ENCODE measurements around the gene TMEM245. TPM values are rescaled to one million over a fixed set of nuclear protein-coding genes. Genes with fewer than 3 reads are reported as not detected.

The TMEM245 gene
- total RNA-seq, 1 donor from 2014 or later, result 95.1 TPM

DNA sequence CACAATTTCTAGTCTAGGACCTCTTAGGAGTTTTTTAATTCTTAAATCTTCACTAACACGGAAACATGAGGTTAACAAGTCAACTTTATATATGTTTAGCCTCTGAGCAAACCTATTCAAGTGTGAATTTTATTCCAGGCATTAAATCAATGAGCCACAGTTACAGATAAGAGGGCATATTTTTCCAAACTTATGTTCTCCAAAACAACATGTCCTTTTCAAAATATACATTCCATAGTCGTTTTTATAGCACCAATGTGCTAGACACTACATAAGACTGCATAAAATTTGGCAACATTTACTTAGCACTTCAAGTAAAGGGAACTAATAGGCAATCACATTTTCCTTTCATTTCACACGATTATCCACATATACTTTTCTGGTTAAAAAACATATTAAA, 6.5 kb downstream of the TMEM245 start:
- intact Hi-C loops (cut with DNase I), result no loop called here
- no peak for DNase-seq (ENCODE audit: missing footprints)
- ATAC-seq, result no peak

DNA sequence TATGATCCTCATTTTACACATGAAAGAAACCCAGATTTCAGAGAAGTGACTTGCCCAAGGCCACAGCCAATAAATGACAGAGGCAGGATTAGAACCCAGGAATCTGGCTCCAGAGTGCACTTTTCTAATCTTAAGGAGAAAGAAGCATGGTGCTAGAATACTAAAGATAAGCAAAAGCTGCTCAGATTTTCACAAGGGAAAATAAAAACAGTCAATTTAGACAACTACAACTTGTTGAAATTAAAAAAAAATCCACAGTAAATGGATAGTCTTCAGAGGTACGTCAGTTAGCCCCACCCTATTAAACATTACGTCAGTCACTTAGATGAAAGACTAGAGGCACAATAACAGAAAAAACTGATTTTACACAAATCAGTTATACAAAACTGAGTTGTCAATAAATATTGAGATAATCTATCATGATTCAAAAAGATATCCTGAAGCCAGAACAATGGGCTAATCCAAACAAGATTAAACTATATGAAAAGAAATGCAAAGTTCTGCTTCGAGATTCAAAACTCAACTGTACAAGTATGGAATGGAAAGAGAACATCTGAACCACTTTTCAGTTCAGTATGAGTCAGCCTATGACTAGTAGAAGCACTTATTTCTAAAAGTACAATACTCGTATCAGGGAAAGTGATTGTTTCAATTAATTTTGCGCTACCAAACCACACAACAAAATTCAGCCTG, 9.3 kb downstream of the TMEM245 start:
- intact Hi-C loops (cut with DNase I), result no loop called here
- no peak for DNase-seq (ENCODE audit: missing footprints)
- peak; percentile 32 for ATAC-seq

DNA sequence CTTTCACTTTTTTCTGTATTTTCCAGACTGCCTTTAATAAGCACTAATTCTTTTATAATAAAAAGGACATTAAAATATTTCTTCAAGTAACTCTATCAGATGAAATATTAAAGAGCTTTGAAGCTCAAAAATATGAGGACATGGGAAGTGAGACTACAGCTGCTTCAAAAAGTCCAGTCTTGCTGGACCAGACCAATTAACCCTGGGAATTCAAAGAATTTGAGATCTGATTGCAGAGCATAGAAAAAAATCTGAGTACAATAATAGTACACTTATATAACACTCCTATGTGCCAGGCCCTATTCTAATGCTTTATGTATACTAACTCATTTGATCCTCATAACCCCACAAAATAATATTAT, 9.8 kb downstream of the TMEM245 start:
- peak; percentile 6 for ATAC-seq
- no peak for DNase-seq (ENCODE audit: missing footprints)
- intact Hi-C loops (cut with DNase I), result no loop called here

DNA sequence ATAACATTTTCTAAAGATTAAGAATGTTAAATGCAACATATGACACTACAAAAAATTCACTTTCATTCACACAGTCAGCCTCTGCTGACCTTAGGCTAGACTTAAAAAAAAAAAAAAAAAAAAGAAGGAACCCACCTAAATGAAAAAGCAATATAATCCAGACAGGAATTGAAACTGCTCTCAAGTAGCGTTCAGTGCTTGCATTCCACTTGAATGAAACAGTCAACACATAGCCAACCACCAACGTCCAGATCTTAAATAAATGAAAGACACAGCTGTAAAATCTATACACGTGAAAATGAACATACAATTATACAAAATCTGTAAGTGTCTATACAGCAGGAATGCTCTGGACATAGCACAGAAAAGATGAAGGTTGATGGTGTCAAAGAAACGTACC, 11.4 kb downstream of the TMEM245 start:
- ATAC-seq (no peak), DNase-seq (ENCODE audit: missing footprints) (no peak)
- intact Hi-C loops (cut with DNase I), result no loop called here

DNA sequence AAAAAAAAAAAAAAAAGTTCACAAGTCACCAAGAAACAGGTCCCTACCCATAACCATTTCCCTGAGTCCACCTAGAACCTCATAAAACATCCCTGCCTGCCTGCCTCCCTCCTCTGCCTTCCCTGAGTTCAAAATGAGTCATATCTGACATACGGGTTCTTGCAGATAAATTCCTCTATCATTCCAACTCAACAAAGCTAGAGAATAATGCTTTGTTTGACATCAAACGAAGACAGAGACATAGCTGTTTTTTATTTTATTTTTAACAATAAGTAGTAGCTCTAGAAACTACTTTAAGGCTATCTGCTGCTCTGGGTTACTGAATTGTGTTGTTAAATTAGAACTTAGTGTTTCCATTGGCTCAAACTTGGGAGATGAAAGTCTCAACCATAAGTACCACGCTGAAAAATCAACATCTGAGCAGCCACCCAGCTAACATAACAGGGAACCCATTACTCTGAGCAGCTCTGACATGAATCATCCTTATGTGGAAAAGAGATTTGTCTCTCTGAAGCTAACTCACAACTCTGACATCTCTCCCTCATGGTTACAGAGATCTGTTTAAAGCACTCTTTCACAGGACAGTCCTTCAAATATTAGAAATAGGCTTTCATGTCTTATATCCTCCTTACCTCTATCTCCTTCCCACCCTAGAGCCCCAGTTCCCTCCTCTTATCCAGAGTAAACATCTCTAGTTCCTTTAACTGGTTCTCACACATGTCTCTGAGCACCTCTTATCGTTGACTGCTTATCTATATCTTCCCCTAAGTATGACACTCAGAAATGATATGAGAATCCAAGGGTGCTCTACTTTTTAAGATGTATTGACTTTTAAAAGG, 12.1 kb downstream of the TMEM245 start:
- ATAC-seq, result peak; percentile 23
- no peak for DNase-seq (ENCODE audit: missing footprints)
- intact Hi-C loops (cut with DNase I), result no loop called here

DNA sequence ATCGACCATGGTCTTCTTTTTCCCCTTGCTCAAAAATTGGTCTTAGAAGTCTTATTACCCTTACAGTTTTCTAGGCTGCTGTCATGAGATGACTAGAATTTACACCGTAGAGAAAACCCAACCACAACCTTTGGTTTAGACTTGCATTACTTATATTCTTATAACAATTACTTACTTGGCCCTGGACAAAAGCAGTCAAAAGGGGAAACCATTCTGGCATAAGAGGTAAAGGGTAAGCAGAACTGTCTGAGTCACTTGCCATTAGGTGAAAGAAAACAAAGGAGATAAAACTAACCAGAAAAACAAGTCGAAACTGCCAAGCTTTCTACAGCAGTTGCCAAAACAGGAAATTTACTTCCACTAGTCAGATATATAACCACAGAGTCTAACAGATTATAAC, 17.9 kb downstream of the TMEM245 start:
- intact Hi-C loops (cut with DNase I), result no loop called here

DNA sequence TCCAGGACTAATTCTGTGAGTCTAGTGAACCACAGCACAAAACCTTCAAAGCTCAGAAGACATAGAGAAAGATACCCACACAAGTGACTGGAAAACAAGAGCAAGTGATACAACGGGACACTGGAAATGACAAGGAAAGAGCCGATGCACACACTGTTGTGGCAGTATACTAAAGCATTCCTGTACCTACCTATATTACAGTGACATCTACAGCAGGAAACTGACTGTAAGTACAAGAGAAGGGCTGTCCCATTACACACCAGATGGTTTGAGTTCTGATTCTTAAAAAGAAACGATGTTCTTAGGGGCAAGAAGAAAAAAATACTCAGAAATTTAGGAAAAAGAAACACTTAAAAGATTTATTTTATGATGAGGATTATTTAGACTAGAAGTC, 18.5 kb downstream of the TMEM245 start:
- DNase-seq (ENCODE audit: missing footprints), result no peak
- ATAC-seq, result no peak
- intact Hi-C loops (cut with DNase I), result no loop called here

More for the DNA sequence above, 17.9 kb downstream of the TMEM245 start:
- ATAC-seq (no peak), DNase-seq (ENCODE audit: missing footprints) (no peak)

DNA sequence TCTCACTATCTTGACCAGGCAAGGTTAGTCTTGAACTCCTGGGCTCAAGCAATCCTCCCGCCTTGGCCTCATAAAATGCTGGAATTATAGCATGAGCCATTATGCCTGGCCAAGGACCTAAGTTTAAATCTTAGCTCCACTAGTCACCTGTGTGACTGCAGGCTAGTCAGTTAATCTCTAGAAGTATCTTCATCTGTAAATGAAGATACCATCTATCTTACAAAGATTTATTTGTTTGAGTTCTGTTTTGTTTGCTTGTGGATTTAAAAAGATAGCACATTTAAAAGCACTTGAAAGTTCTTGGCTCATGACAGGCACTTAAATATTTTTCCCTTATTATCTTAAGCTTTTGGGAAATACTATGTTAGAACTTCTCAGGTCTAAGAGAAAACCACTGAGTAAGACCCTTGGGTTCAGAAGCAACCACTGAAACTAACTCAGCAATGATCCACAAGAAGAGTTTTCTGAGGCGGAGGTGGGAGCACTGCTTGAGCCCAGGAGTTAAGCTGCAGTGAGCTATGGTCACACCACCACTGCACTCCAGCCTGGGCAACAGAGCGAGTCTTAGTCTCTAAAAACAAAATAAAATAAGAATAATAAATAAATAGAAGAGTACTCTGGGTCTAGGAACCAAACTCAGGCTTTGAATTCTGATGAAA, 19.1 kb downstream of the TMEM245 start:
- intact Hi-C loops (cut with DNase I), result no loop called here
- ATAC-seq (no peak), DNase-seq (ENCODE audit: missing footprints) (no peak)

DNA sequence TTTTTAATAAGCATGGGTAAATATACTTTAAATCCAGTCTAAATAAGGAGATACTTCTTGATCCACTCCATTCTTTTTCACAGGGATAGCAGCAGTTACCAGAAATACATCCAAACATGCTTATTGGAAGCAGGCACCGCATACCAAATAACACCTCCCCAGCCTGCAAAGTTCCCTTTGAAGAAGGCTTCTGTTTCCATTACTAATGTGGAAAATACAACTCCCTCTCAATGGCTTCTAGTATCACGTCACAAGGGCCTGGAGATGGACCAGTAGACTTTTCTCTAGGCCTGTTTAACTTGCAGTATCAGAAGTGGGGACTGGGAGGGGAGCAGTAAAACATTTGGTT, 20.8 kb downstream of the TMEM245 start:
- intact Hi-C loops (cut with DNase I), result no loop called here
- DNase-seq (ENCODE audit: missing footprints), result no peak
- ATAC-seq, result no peak

DNA sequence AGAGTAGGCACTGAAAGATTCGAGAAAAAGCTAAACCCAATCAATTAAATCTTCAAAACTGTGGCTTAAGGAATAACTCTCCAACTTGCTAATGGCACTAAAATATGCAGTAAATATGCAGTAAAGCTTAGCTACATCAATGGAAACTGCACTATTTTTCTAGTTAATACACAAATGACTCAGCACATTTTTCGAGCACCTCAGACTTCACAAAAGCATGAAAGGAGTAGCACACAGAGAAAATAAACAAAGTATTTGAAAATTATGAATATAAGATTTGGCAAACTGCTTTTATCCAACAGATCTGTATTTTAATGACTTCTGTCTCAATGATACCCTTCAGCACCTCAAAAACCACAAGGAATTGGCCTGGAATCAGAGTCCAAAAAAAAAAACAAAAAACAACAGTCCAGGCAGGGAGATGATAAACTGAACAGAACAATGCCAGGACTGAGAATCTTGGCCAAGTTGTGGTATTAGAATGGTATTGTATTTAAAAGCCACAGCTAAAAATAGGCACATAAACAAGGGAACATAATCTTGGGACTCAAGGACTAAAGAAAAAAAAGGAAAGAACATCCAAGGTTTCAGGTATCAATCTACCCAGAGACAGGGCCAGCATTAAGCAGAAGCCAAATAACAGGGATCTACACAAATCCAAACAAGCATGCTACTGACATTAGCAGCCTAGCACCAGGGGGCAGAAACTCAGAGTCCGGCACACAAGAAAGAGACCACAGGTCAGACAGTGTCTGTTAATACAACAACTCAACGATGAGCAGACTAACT, 21.4 kb downstream of the TMEM245 start:
- peak; percentile 79 for ATAC-seq
- no peak for DNase-seq (ENCODE audit: missing footprints)
- intact Hi-C loops (cut with DNase I), result no loop called here

DNA sequence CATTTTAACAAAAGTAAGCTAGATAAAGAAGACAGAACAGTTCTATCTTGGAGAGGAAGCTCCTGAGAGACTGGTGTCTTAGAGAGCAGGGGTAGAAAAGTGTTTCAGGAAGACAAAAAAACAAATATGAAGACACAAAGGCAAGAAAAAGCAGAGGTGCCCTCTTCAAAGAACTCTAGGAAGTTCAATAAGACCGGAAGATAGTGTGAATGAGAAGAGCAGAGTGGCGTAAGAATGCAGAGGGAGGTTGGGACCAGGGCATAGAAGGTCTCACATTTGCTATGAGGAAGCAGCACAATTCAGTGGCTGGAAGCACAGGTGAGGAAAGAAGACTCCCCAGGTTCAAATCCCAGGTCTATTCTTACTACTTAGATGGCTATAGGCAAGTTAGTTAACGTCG, 22.6 kb downstream of the TMEM245 start:
- ATAC-seq, result no peak
- intact Hi-C loops (cut with DNase I), result no loop called here

DNA sequence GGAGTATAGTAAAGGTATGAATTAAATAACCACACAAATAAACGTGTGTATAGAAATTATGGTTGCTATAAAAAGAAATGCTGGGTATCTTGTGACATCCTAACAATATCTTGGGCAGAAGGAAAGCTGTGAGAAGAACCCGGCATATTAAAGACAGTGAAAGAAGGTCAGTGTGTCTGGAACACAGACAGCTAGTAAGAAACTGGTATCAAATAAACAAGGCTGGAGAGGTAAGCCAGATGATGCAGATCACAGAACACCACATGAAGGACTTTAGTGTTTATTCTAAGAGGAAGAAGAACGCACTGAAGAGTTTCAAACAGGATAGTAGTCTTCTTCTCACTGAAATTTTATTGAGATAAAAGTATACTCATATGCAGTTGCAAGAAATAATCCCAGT, 24.4 kb downstream of the TMEM245 start:
- ATAC-seq, result no peak
- intact Hi-C loops (cut with DNase I), result loop anchor here (2.0 kb wide), 1 partner anchor 23 kb away; the partner anchor contains the start of gene TMEM245
- DNase-seq (ENCODE audit: missing footprints), result no peak

More for the DNA sequence above, 22.6 kb downstream of the TMEM245 start:
- DNase-seq (ENCODE audit: missing footprints), result no peak

DNA sequence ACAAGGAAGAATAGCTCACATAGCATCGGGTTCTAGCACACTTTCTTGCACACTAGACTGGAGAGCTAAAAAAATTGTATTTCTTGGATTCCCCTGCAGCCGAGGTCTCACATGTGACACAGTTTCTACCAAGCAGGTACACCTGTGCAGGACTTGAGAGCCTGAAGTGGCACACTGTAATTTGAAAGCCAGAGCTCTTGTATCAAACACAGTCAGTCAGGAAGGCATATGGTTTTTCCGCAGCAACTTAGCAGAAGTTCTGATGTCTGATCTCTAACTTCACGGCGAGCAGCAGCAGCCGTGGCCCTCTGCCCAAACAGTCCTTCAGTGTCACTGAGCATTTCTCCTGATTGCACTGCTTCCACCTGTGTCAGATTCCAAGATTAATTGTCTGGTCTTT, 25.5 kb downstream of the TMEM245 start:
- intact Hi-C loops (cut with DNase I), result loop anchor here (2.0 kb wide), 1 partner anchor 25 kb away; the partner anchor contains the start of gene TMEM245
- DNase-seq (ENCODE audit: missing footprints), result no peak
- no peak for ATAC-seq

DNA sequence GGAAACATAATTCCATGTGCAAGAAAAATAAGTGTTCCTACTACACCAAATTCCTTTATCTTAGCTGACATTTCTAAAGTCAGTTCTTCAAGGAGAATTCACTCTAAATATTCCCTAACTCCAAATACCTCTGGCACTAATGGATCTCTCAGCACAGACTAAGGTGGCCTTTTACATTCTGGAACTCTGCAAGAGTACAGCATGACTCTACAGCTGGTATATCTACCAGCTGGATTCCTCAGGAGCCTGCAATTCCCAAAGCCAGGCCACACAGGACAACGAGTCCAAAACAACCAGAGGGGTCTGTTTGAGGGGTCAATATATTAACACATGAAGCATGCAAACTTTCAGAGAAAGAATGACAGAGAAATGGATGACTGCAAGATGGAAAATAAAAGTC, 27.2 kb downstream of the TMEM245 start:
- ATAC-seq (peak; percentile 35), DNase-seq (ENCODE audit: missing footprints) (no peak)
- intact Hi-C loops (cut with DNase I), result no loop called here

DNA sequence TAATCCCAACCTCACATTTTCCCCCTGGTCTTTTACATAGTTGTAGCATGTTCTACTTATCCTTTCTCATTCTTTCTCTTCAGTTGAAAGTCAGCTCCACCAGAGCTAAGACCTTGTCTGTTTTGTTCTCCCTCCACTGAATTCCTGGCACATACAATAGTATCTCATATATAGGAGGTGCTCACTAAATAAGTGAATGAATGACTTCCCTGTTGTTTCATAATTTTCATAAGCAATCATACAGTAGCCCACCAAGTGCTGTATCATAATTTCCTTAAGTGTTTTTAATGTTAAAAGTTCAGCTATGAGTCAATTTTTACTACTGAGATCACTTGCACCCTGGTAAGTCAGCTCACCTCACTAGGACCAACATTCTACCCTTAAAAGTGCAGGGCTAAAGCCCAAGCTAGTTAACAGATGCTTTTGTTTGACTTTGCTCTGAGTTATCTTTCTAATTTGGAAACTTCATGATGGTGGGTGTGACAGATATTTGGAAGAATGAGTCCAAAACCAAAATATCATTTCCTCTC, 27.6 kb downstream of the TMEM245 start:
- no peak for ATAC-seq

DNA sequence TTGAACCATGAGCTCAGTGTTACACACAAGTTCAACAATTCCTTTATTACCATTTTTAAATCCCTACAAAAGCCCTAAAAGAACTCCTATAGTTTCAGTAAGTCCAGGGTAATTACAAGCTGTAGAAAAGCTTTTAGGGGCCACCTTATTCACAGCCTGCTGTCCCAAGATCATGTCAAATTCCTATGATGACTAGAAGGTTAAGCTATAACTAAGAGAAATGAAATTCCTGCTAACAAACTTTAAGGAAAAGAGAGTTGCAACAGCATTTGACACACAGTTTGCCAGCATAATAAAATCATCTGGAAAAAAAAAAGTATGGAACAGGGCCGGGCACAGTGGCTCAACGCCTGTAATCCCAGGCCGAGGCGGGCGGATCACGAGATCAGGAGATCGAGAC, 31.5 kb downstream of the TMEM245 start:
- intact Hi-C loops (cut with DNase I), result no loop called here
- DNase-seq (ENCODE audit: missing footprints) (no peak), ATAC-seq (no peak)

More for the DNA sequence above, 27.6 kb downstream of the TMEM245 start:
- intact Hi-C loops (cut with DNase I), result no loop called here
- DNase-seq (ENCODE audit: missing footprints), result no peak

DNA sequence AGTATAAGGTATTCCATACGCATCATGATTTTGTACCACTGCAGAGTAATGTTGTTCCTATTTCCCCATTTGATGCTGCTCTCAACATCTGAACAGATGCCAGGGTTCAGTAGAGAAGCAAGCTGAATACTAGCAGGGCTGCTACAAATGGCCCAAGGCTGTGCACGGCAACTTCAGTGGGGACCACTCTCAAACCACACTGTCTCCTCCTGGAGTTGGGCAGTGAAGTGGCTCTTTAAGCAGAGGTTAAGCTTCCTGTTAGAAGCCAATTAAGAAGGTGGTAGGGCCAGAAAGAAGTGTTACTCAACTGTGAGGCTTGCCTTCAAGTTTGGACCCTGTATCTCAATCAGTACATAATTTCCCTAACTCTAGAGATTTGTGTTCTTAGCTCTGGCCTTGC, 32.0 kb downstream of the TMEM245 start:
- intact Hi-C loops (cut with DNase I), result no loop called here
- DNase-seq (ENCODE audit: missing footprints) (no peak), ATAC-seq (no peak)

DNA sequence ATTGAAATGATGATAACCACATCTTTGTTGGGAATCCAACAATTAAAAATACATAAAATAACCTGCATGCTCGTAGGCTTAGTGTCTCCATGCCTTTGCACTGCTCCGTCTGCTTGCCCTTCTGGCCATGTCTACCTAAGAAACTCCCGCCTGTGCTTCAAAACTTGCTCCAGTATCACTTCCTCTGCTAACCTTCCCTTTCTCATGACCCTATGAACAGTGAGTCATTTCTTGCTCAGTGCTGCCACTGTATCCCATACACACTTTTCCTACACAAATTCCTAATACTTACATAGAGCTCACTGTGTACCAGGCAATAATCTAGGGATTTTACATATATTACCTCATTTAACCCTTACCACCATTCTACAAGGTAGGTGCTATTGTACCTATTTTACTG, 33.5 kb downstream of the TMEM245 start:
- no peak for ATAC-seq
- intact Hi-C loops (cut with DNase I), result no loop called here
- no peak for DNase-seq (ENCODE audit: missing footprints)

DNA sequence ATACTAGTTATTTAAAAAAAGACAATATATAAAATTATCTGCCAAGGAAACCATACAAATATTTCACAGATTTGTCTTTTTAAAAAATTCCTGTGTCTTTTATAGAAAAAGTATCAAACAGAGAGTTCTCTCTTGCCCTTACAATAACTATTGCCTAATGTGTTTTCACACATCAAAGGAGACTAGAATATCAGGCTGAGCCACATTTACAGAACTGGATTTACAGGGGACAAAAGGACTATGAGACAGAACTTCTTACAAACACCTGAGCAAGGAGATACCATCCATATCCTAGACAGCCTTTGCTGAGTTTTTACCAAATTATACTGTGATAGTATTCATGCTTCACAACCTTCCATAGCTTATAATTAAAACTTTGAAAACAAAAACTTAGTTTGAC, 34.2 kb downstream of the TMEM245 start:
- intact Hi-C loops (cut with DNase I), result no loop called here
- ATAC-seq (no peak), DNase-seq (ENCODE audit: missing footprints) (no peak)
